Endothelial cell (in vitro differentiated cells): ENCODE measurements around the gene REXO2. TPM values are rescaled to one million over a fixed set of nuclear protein-coding genes. Genes with fewer than 3 reads are reported as not detected.

Experiments
- DNase-seq: peaks from one replicate; pipeline ENCODE4 v3.0.0; 2021; ENCODE audit warnings: low spot score
- H3K27ac Mint-ChIP-seq: one replicate; pipeline ENCODE4 v1.8.0; 2021; ENCODE audit warnings: mixed read lengths, inconsistent platforms; ENCODE audit not compliant: unreplicated experiment
- H3K27me3 Mint-ChIP-seq: one replicate; pipeline ENCODE4 v1.8.0; 2021; ENCODE audit warnings: mild to moderate bottlenecking, moderate library complexity, mixed read lengths, inconsistent platforms; ENCODE audit not compliant: unreplicated experiment
- H3K36me3 Mint-ChIP-seq: one replicate; pipeline ENCODE4 v1.8.0; 2021; ENCODE audit warnings: mild to moderate bottlenecking, low read depth, mixed read lengths, inconsistent platforms; ENCODE audit not compliant: unreplicated experiment
- H3K4me1 Mint-ChIP-seq: one replicate; pipeline ENCODE4 v1.8.0; 2021; ENCODE audit warnings: mild to moderate bottlenecking, mixed read lengths, inconsistent platforms; ENCODE audit not compliant: unreplicated experiment
- H3K4me3 Mint-ChIP-seq: one replicate; pipeline ENCODE4 v1.8.0; 2021; ENCODE audit warnings: mild to moderate bottlenecking, mixed read lengths, inconsistent platforms; ENCODE audit not compliant: unreplicated experiment
- H3K9me3 Mint-ChIP-seq: one replicate; pipeline ENCODE4 v1.8.0; 2021; ENCODE audit warnings: mixed read lengths, inconsistent platforms; ENCODE audit not compliant: unreplicated experiment
- CTCF ChIP-seq: fragments of 200-600 bp; sonication (generic); IDR thresholded peaks from one replicate; pipeline ENCODE4 v1.5.0; 2021; ENCODE audit warnings: antibody characterized with exemption; ENCODE audit not compliant: unreplicated experiment
- total RNA-seq: library from RNA; stranded (reverse); fragmentation: NEBNext Ultra II Directional; extraction: Animal tissue kit (Norgen Biotek cat#: 25700); gene quantifications from one replicate; pipeline ENCODE4 v1.2.1, GENCODE V29; 2021; ENCODE audit not compliant: unreplicated experiment

REXO2 gene
- total RNA-seq, 1 donor from 2014 or later = 71.6 TPM

- no peak overlapping the region for H3K27ac Mint-ChIP-seq
- no peak for DNase-seq
- TF ChIP-seq CTCF = no peak
- H3K27me3 Mint-ChIP-seq = peaks cover 2% of the 10 kb centered on the region
- H3K4me3 Mint-ChIP-seq = no peak overlapping the region
- no peaks in the 10 kb centered on the region for H3K4me1 Mint-ChIP-seq
- no peaks in the 10 kb centered on the region for H3K9me3 Mint-ChIP-seq
- H3K36me3 Mint-ChIP-seq = peaks cover 5% of the 10 kb centered on the region
These were observed 27.5 kb downstream of the REXO2 start for GRCh38 chr11:114466742-114467141.

GRCh38 chr11:114472661-114473060 is 33.4 kb downstream of the REXO2 start:
- Mint-ChIP-seq H3K27me3 (peaks cover 2% of the 10 kb centered on the region), H3K36me3 (peaks cover 9% of the 10 kb centered on the region), H3K27ac (no peak overlapping the region), H3K9me3 (no peaks in the 10 kb centered on the region), H3K4me3 (no peak overlapping the region), H3K4me1 (peaks cover 3% of the 10 kb centered on the region)
- TF ChIP-seq CTCF = no peak
- no peak for DNase-seq

GRCh38 chr11:114478001-114478410 is 38.7 kb downstream of the REXO2 start:
- no peaks in the 10 kb centered on the region for H3K9me3 Mint-ChIP-seq
- H3K36me3 Mint-ChIP-seq = no peaks in the 10 kb centered on the region
- no peak overlapping the region for H3K4me3 Mint-ChIP-seq
- no peak for TF ChIP-seq CTCF
- peak; percentile 6 for DNase-seq
- H3K27ac Mint-ChIP-seq = peak overlapping the region; percentile 95
- H3K27me3 Mint-ChIP-seq = peaks cover 2% of the 10 kb centered on the region
- H3K4me1 Mint-ChIP-seq = peaks cover 21% of the 10 kb centered on the region

- peak overlapping the region; percentile 61 for H3K27ac Mint-ChIP-seq
- peaks cover 2% of the 10 kb centered on the region for H3K27me3 Mint-ChIP-seq
- no peak for DNase-seq
- TF ChIP-seq CTCF = no peak
- no peaks in the 10 kb centered on the region for H3K9me3 Mint-ChIP-seq
- no peak overlapping the region for H3K4me3 Mint-ChIP-seq
- peaks cover 21% of the 10 kb centered on the region for H3K4me1 Mint-ChIP-seq
- no peaks in the 10 kb centered on the region for H3K36me3 Mint-ChIP-seq
These were observed 39.5 kb downstream of the REXO2 start for GRCh38 chr11:114478768-114479167.

- TF ChIP-seq CTCF = no peak
- no peak for DNase-seq
- Mint-ChIP-seq H3K27ac (no peak overlapping the region), H3K4me3 (no peak overlapping the region), H3K27me3 (peaks cover 2% of the 10 kb centered on the region), H3K36me3 (no peaks in the 10 kb centered on the region), H3K4me1 (peaks cover 21% of the 10 kb centered on the region), H3K9me3 (no peaks in the 10 kb centered on the region)
These were observed 40.1 kb downstream of the REXO2 start for GRCh38 chr11:114479331-114479730.
